ENCODE data around the gene UNKL.
A peak's percentile ranks its signal among the peaks of the same experiment; 100 is the strongest.

Gene UNKL, protein sequence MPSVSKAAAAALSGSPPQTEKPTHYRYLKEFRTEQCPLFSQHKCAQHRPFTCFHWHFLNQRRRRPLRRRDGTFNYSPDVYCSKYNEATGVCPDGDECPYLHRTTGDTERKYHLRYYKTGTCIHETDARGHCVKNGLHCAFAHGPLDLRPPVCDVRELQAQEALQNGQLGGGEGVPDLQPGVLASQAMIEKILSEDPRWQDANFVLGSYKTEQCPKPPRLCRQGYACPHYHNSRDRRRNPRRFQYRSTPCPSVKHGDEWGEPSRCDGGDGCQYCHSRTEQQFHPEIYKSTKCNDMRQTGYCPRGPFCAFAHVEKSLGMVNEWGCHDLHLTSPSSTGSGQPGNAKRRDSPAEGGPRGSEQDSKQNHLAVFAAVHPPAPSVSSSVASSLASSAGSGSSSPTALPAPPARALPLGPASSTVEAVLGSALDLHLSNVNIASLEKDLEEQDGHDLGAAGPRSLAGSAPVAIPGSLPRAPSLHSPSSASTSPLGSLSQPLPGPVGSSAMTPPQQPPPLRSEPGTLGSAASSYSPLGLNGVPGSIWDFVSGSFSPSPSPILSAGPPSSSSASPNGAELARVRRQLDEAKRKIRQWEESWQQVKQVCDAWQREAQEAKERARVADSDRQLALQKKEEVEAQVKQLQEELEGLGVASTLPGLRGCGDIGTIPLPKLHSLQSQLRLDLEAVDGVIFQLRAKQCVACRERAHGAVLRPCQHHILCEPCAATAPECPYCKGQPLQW

DNA sequence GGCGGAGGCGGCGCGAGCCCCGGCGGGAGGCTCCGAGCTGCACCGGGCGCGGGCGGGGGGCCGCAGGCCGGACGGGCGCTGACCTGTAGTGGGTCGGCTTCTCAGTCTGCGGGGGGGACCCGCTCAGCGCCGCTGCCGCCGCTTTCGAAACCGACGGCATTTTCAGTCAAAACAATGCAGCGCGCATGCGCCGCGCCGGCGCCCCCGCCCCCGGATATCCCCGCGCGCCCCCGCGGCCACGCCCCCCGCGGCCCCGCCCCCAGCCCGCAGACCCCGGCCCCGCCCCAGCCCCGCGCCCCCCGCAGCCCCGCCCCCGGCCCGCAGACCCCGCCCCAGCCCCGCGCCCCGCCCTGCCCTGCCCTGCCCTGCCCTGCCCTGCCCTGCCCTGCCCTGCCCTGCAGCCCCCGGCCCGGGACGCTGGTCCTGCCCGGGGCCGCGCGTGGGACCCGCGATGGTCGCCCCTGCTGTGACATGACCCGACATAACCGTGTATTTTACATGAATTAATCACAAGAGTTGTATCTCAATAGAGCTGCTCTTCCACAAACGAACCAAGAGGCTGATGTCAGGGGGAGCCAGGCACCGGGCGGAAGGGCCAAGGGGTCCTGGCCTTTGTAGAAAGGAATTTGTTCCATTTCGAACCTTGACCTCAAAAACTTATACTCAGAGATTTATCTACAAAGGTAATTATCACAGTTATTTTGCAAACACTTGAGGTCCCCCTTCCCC lies at the start of gene UNKL:
TSS of gene UNKL (minus strand) at position 173 of the 729 bp plus-strand sequence. CDS start at position 160, 13 bp downstream.
- peak; percentile 75 for DNase-seq (ENCODE audit: low read depth)

DNA sequence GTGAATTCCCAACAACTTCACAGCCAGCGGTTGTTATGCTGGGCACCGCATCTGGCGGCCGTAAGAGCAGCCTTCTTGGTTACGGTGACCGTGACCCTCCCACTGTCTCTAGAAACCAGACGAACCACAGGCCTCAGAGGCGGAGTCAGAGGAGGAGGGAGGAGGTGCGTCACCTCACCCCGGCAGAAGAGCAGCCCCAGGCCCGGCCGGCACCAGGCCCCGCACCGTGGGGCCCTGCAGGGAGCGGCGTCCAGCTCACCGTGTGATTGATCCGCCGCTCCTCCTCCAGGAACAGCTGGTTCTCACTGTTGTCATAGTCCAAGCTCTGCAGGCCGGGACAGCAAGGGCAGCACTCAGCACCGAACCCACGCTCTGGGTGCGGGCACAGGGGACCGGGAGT lies 46.6 kb upstream of the UNKL start:
- no peak for DNase-seq (ENCODE audit: low read depth)

DNA sequence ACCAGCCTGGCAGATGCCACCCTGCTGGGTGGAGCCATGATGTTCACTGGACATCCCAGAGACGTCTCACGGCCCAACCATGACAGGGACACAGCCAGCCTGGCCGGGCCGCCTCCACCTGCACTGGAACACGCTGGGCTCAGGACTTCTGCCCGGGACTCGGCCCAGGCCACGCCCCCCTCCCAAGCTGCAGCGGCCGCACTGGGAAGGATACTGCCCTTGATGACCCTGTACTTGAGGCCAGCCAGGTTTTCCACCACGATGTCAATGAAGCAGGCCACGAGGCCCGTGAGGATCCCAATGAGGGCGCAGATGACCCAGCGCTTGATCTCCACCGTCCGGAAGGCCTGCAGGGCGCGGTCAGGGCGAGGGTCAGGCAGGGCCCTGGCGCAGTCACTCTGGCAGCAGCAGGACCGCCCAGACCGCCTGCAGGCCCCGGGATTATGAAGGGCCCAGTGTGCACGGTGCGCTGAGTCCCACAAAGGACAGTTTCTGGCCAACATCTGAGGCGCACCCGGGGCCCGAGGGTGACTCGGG lies 46.2 kb upstream of the UNKL start:
- no peak for DNase-seq (ENCODE audit: low read depth)

DNA sequence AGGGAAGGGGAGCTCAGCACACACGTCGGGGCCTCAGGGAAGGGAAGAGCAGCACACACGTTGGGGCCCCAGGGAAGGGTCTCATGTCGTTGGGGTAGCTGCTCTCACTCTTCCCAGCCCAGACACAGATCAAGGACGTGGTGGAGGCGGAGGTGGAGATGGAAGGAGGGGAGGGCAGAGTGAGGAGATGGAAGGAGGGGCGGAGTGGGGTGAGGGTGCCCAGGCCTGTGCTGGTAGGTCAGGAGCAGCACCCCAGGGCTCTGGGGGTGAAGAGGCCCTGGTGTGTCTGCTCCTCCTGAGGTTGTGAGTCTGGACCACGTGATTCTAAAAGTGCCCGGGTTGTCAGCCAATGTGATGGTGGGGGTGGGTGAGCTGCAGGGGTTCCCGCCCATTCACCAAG lies 45.5 kb upstream of the UNKL start:
- no peak for DNase-seq (ENCODE audit: low read depth)

DNA sequence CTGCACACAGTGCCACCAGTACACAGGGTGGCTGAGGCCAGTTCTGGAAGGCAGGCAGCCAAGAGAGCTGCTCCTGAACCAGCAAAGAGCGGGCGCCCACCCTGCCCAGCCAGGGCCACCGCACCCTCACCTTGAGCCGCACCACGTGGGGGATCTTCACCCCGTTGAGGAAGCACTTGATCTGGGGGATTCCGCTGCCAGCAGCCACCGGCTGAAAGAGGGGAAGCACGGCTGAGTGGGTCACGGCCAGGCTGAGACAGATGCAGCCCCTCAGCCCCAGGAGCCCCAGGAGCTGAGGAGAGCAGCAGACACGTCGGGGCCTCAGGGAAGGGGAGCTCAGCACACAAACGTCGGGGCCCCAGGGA lies 44.5 kb upstream of the UNKL start:
- DNase-seq (ENCODE audit: low read depth): no peak

DNA sequence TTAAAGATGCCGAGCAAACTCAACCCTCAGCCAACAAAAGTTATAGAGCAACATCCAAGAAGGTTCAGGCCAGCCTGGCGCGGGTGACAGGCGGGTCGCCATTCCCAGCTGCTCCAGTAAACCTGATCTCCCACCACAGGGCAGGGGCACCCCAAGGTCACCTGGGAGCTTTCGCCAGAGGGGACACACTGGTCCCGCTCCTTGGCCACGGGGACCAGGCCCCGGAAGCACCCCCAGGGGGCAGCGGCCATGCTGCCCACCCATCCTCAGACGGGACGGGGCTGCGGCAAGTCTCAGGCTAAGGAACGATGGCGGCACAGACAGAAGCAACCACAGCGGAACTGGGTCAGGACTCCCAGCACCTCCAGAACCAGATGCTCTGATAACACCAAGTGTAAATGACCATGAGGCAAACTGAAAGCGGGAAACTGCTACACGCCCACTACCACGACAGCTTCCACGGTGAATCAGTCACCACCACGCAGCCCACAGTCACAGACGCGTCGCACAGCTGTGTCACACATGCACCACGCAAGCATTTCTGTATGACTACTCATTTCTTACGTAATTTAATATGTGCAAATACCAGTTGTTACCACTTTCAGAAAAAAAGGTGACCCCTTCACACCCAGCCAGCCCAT lies 44.0 kb upstream of the UNKL start:
- DNase-seq (ENCODE audit: low read depth): no peak

DNA sequence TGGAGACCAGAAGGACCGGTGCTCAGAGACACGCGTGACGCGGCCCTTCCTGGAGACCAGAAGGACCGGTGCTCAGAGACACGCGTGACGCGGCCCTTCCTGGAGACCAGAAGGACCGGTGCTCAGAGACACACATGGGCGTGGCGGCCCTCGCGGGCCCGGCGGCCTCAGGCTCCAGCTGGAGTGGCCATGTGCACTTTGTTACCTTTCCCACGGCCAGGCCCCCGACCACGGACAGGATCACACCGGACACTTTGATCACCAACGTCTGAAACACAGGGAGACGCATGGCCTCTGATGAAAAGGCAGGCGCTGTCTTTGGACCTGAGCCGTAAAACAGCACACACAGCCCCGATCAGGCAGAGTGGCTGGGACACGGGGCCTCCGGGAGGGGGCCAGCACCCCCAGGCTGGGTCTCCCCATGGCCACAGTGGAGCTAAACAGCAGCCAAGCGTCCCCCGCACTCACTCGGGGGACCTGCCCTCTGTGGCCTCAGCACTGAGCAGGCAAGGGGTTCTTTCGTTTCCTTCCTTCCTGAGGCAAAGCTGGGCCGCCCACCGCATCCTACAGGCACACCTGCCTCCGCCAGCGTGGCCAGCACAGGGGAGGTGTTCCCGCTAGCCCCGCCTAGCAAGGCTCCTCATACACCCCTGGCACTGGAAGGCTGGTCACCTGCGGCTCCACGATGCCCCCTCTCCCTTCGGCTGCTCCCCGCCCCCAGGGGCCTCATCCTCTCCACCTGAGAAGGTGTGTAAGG lies 43.2 kb upstream of the UNKL start:
- DNase-seq (ENCODE audit: low read depth): no peak

DNA sequence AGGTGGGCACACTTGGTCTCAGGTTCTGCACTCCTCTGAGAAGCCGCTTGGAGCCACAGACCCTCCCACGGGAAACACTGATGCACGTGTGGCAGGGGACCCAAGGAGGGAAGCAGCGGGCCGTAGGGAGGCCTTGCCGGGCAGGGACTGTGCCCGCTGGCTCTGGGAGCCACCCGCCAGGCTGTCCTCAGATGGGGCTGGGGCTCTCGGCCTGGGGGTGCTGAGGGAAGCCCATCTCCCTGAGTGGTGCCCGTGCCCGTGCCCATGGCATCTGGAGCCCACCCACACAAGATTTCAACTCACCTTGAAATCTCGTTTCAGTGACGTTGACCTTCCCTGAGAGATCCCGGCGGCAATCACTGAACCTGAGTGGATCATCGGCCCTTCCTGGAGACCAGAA lies 42.4 kb upstream of the UNKL start:
- DNase-seq (ENCODE audit: low read depth): no peak

DNA sequence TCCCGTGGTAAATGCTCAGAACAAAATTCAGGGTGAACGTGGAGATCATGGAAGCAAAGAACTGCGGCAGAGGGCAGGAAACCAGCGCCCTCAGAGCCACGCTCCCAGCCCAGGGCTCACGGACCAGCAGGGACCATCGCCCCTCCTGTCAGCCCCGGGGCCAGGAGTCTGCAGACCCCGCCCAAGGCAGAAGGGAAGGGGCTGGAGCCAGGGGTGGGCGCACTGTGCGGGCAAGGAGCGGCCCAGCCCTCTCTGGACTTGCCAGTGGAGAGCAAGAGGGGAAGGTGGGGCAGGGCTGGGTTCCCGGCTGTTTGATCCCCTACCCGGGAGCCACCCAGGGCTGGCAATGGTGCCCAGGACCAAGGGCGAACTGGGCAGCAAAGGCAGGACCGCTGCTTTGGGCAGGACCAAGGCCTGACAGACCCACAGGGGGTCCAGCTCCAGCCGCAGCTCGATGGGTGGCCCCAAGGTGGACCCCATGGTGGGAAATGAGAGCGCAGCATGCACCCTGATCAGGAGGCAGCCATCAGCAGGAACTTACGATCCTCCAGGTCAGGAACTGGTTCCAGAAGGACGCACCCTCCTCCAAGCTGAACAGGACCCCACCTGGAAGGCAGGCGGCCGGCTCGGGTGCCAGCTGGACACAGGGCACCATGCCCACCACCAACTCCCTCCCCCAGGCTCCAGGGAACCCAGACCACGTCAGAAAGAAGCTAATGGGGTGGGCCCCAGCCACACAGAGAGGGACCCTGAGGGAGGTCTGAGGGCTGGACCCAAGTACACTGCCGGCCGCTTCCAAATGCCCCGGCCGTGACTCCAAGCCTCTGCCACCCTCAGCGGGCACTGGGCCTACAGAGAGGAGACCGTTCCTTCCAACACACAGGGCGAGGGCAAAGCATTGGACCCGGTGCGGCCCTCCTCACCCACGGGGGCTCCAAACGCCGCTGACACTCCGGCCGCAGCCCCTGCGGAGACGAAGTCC lies 41.0 kb upstream of the UNKL start:
- no peak for DNase-seq (ENCODE audit: low read depth)

DNA sequence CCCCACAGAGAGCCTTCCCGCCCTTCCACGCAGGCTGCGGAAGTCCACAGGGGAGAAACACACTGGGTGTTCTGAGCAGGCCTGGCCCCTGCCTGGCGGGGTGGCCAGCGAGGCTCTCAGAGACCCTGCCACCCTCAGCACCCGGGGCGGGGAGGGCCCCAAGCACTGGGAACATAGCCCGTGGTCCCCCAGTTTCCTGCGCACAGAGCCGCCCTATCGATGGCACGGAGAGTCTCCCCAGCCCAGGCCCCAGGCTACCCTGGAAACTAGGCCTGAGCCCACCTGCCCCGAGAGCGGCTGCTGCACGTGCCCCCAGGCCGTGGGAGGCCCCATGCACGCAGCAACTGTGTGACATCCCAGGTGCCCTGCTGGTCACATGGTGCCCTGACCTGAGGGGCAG lies 40.1 kb upstream of the UNKL start:
- DNase-seq (ENCODE audit: low read depth): no peak

DNA sequence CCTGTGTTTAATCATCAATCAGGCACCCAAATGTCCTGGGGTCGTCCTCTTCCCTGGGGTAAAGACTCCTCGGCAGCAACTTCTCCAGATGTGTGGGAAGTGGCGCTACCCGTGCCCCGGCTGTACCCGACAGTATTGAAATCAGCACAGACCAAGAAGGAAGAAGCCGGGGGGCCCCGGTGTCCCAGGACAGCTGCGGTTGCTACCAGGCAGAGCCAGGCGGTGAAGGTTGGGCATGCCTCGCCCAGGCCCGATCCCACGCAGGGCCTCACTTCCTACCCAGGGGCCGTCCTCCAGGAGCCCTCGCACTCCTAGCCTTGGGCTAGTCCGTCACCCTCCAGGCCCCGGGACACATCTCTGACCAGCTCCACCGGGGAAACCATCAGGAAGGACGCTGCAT lies 38.8 kb upstream of the UNKL start:
- no peak for DNase-seq (ENCODE audit: low read depth)

DNA sequence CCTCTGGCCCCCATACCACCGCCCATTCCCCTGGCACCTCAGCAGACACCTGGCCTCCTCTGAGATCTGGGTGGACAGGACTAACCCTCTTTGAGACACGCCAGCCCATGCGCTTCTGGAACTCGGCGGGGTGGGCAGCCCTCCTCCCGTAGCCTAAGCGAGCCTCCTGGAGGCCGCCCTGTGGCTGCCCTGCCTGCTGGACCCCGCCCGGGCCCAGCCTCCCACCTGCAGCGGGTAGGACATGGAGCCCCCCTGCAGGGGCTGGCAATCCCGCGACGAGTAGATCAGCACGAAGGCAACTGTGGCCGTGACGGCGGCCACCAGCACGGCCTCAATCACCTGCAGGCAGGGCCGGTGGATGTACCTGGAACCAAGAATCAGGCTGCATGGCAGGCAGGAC lies 38.0 kb upstream of the UNKL start:
- no peak for DNase-seq (ENCODE audit: low read depth)

DNA sequence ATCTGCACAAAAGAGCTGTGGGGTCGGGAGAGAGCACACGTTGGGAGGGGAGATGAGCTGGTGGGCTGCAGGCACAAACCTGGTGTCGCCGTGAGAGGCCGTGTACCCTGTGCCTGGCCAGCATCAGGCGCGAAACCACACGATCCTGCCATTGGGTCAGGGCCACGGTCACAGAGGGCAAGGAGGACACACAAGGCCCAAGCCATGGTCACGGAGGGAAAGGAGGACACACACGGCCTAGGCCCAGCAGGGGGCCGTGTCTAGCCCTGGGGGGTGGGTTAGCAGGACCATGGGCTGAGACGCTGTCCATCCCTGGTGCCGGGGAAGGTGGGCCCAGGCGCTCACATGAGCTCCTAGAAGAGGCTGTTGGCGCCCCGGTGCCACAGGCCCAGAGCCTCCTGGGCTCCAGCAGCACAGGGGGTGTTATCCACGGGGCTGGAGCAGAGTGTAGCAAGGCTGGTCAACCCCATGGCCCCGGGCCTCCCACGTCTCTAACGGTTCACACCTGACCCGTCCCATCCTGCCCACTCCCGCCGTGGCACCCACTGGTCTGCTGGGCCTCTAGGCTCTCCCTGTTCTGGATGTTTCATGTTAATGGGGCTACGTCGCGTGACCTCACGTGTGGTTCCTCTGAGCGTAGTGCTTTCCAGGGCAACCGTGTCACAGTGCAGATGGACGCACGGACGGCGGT lies 37.3 kb upstream of the UNKL start:
- DNase-seq (ENCODE audit: low read depth): no peak

DNA sequence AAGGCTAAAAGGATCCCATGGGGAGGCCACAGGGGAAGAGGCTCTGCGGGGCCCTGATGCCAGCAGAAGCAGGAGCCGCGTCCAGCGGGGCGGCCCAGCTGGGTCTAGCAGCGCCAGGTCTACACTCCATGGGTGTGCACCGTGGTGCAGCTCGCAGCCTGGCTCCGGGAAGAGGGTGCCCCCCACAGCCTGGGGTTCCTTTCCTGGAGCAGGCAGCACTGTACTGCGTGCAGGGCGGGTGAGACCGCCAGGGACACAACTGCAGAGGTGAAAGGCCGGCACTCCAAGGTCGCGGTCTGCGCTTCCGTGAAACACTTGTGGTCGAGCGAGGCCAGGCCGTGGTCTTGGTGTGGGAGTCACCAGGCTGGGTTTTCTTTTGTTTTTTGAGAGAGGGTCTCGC lies 36.3 kb upstream of the UNKL start:
- no peak for DNase-seq (ENCODE audit: low read depth)

DNA sequence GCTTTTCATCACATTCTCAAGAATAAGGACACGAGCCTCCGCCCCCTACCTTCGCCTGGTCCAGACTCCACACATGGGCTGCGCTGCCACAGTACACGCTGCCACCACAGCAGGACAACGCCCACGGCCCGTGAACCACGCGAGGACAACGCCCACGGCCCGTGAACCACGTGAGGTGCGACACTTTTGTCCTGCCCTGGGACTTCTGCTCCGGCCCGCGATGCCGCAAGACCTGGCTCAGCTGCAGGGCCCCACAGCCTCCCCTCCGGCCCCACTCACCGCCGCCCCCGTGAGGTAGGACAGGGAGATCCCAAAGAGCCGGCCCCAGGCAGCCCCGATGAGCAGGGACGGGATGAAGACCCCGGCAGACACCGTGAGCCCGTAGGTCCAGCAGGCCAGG lies 35.7 kb upstream of the UNKL start:
- no peak for DNase-seq (ENCODE audit: low read depth)

DNA sequence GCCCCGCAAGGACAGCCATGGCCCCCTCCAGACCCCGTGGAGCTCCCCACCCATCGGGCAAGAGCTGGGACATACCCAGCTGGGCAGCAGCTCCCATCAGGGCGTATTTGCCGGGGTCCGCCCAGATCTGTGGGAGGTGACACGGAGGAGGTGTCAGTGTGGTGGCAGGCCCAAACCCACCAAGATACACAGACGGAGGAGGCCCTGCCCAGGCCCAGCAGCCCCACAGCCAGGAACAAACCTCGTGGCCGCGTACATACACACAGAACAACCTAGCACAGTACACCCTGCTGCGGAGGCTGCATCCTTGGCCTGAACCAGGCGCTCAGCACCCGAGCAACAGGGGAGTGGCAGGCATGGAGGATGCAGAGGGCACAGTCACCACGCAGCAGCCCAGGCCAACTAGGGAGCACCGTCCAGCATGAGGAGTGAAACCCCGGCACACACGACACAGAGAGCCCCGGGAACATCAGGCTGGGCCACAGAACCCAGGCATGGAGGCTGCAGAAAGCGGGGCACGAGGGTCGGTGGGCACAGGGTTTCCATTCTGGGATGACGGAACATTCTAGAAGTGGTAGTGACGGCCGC lies 34.8 kb upstream of the UNKL start:
- DNase-seq (ENCODE audit: low read depth): no peak

DNA sequence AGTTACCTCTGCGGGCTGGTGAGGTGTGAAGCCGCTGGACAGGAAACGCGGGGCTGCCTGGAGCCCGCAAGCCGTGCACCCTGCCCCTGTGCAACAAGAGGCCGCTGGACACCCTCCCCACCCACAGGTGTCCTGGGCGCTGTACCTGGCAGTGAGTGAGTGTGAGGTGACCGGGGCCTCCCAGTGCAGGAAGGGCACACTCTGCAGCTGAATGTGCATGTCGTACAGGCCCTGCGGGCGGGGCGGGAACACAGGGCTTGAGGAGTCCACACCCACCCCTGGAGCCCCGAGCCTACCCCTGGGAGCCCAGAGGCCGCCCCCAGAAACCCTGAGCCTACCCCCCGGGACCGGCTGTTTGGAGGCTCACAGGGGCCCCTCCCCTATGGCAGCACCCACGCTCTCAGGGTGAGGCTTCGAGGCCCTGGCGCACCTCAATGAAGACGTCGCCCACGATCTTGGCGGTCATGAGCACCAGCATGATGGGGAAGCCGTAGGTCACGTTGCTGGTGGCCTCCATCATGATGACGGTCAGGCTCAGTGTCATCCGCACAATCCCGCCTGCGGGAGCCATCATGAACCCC lies 34.1 kb upstream of the UNKL start:
- DNase-seq (ENCODE audit: low read depth): no peak

DNA sequence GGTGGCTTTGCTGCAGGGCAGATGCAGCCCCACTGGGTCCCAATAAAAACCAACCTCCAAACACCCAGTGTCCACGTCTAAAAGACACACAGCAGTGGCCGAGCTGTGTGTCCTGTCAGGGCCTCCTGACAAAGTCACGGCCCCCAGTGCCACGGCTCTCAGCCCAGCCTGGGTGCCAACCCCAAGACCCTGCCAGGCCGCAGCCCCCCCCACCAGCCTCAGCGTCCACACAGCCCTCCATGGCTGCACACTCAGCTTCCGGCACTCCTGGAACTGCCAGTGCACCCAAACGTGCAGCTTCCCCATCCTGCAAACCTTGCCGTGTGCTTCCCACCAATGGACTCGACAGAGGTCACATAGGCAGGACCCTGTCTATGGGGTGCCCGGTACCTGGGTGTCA lies 33.5 kb upstream of the UNKL start:
- no peak for DNase-seq (ENCODE audit: low read depth)
